HG03558 (cell line): ENCODE measurements around the gene VSTM2B.

Experiments used
- ATAC-seq: cut with Tn5 transposase; IDR thresholded peaks from one replicate; pipeline ENCODE4 v1.9.1; 2021; ENCODE audit warnings: moderate number of reproducible peaks; ENCODE audit not compliant: unreplicated experiment; ENCODE audit errors: extremely low read depth

VSTM2B gene

DNA sequence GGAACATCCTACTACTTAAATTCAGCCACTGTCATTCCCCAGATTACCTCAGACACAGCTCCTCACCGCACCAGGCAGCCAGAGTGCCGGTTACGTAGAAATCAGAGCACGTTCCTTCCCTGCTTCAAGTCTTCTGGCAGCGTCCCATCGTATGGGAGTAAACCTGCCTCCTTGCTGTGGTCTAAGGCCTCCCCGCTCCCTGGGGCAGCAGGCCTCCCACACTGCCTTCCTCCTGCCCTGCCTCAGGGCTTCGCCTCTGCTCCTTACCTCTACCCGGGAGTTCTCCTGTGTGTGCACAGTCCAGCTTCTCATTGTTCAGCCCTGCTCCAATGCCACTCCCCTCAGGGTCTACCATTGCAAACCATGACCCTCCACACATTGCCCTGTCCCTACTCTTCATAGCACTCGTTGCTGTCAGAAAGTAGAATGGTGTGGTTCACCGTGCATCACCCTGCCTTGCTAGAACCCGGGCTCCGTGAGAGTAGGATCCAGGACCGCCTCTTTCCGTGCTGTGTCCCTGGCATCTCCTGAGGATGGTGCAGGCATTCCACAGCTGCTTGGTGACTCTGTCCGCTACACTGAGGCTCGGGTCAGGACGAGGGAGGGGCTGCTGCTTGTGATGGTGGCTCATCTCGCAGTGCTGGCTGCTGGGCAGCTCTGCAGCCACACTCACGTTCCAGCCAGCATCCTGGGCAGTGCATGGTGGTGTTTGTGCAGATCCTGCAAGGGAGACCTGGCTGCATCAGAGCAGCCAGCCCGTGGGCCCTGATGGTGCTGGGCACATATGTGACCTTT, 87.2 kb downstream of the VSTM2B start:
- no peak for ATAC-seq

DNA sequence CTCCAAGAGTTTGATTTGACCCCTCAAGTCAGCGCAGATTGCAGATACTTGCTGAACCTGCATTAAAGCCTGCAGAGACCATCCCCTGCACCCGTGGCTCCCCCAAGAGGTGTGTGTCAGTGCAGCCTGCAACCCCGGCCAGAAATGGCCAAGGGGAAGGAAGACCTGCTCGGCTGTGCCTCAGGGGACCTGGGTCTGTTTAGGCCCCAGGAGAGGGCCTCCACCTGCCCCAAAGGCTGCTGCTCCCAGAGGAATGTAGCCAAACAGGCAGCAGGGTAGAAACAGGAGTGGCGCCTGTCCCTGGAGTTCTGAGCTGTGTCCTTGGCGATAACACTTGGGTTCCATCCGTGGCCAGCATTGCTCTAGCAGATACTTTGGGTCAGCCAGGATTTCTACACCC, 88.3 kb downstream of the VSTM2B start:
- ATAC-seq, result no peak
